DND-41 (cell line): ENCODE data around the gene PACRG.

Source experiments
- ATAC-seq: fragments of 200-7000 bp; cut with Tn5 transposase; 3 replicates; pipeline ENCODE4 v1.9.1; 2021; ENCODE audit warnings: low read depth; ENCODE audit not compliant: insufficient read depth
- DNase-seq: peaks from one replicate; pipeline ENCODE4 v3.0.0-alpha.2; 2020
- H2AFZ ChIP-seq: 2 replicates; pipeline ENCODE4 v1.6.0; 2012; ENCODE audit warnings: low read depth, low read length
- H3K27ac ChIP-seq: 2 replicates; pipeline ENCODE4 v1.5.1; 2012; ENCODE audit warnings: low read length, inconsistent platforms
- H3K27me3 ChIP-seq: fragments of 200-600 bp; sonication (generic); 2 replicates; pipeline ENCODE4 v1.6.0; 2012; ENCODE audit warnings: low read length, mild to moderate bottlenecking, inconsistent platforms; ENCODE audit not compliant: insufficient read depth, poor library complexity
- H3K36me3 ChIP-seq: 2 replicates; pipeline ENCODE4 v1.5.1; 2012; ENCODE audit warnings: low read length, inconsistent platforms; ENCODE audit not compliant: insufficient read depth
- H3K4me1 ChIP-seq: 2 replicates; pipeline ENCODE4 v1.5.1; 2012; ENCODE audit warnings: mild to moderate bottlenecking, low read length; ENCODE audit not compliant: insufficient read depth
- H3K4me2 ChIP-seq: 2 replicates; pipeline ENCODE4 v1.6.0; 2012; ENCODE audit warnings: mild to moderate bottlenecking, moderate library complexity, low read length, inconsistent platforms; ENCODE audit not compliant: insufficient read depth
- H3K4me3 ChIP-seq, 2 experiments: fragments of 200-600 bp in 1 of 2; shearing (Covaris generic) in 1 of 2; 2 replicates each; pipeline ENCODE4 v1.5.1; 2012 to 2016; ENCODE audit warnings: inconsistent platforms in 2 of 2, low read length in 2 of 2, mild to moderate bottlenecking in 2 of 2, low read depth in 1 of 2, moderate library complexity in 1 of 2
- H3K79me2 ChIP-seq: 2 replicates; pipeline ENCODE4 v1.6.0; 2012; ENCODE audit warnings: low read length, inconsistent platforms; ENCODE audit not compliant: insufficient read depth
- H3K9ac ChIP-seq: 2 replicates; pipeline ENCODE4 v1.6.0; 2012; ENCODE audit warnings: low read depth, mild to moderate bottlenecking, inconsistent platforms, low read length, moderate library complexity
- H3K9me3 ChIP-seq: 2 replicates; pipeline ENCODE4 v1.5.1; 2012; ENCODE audit warnings: low read length, moderate library complexity, mild to moderate bottlenecking, inconsistent platforms; ENCODE audit not compliant: insufficient read depth, severe bottlenecking
- H4K20me1 ChIP-seq: 2 replicates; pipeline ENCODE4 v1.6.0; 2012; ENCODE audit warnings: low read length; ENCODE audit not compliant: insufficient read depth
- CTCF ChIP-seq: IDR thresholded peaks from 2 replicates; pipeline ENCODE4 v1.5.1; 2012; ENCODE audit warnings: borderline replicate concordance, low read length, moderate library complexity, mild to moderate bottlenecking; ENCODE audit not compliant: poor library complexity, severe bottlenecking; ENCODE audit errors: extremely low read depth
- EZH2 ChIP-seq: IDR thresholded peaks from 3 replicates; pipeline ENCODE4 v1.6.1; 2012; ENCODE audit warnings: borderline replicate concordance, low read depth, mild to moderate bottlenecking, moderate library complexity, low read length, inconsistent platforms; ENCODE audit not compliant: severe bottlenecking

The PACRG gene

GRCh38 chr6:162750776-162751175, 23.0 kb downstream of the PACRG start:
- Histone ChIP-seq H3K9ac (no peak overlapping the region), H3K9me3 (no peaks in the 10 kb centered on the region), H3K36me3 (no peaks in the 10 kb centered on the region), H3K79me2 (no peaks in the 10 kb centered on the region), H3K4me2 (no peak overlapping the region), H3K4me3 (no peak overlapping the region), H3K27ac (no peak overlapping the region), H2AFZ (no peak overlapping the region), H3K27me3 (no peaks in the 10 kb centered on the region), H4K20me1 (no peaks in the 10 kb centered on the region), H3K4me1 (no peaks in the 10 kb centered on the region)
- DNase-seq, result no peak
- ATAC-seq, result no peak
- TF ChIP-seq EZH2 (no peak), CTCF (no peak)

- Histone ChIP-seq H3K4me1 (no peaks in the 10 kb centered on the region), H3K4me2 (no peak overlapping the region), H3K4me3 (no peak overlapping the region), H3K79me2 (no peaks in the 10 kb centered on the region), H3K9ac (no peak overlapping the region), H3K36me3 (no peaks in the 10 kb centered on the region), H3K27me3 (no peaks in the 10 kb centered on the region), H4K20me1 (no peaks in the 10 kb centered on the region), H3K27ac (no peak overlapping the region), H3K9me3 (no peaks in the 10 kb centered on the region), H2AFZ (no peak overlapping the region)
- DNase-seq (no peak), ATAC-seq (no peak)
- TF ChIP-seq EZH2, result no peak
- TF ChIP-seq CTCF, result no peak
Measured at GRCh38 chr6:162751211-162751859, 23.6 kb downstream of the PACRG start.

- no peak overlapping the region for H2AFZ ChIP-seq
- H3K9ac ChIP-seq, result no peak overlapping the region
- H3K4me1 ChIP-seq, result no peaks in the 10 kb centered on the region
- H4K20me1 ChIP-seq, result no peaks in the 10 kb centered on the region
- no peak overlapping the region for H3K27ac ChIP-seq
- H3K79me2 ChIP-seq, result no peaks in the 10 kb centered on the region
- H3K4me3 ChIP-seq, result no peak overlapping the region
- H3K4me2 ChIP-seq, result no peak overlapping the region
- no peak for TF ChIP-seq CTCF
- TF ChIP-seq EZH2, result no peak
- peaks cover 3% of the 10 kb centered on the region for H3K9me3 ChIP-seq
- DNase-seq, result no peak
- H3K36me3 ChIP-seq, result no peaks in the 10 kb centered on the region
- H3K27me3 ChIP-seq, result no peaks in the 10 kb centered on the region
- ATAC-seq, result no peak
Measured at GRCh38 chr6:162753775-162754174, 26.0 kb downstream of the PACRG start.

- Histone ChIP-seq H3K9ac (no peak overlapping the region), H3K27me3 (no peaks in the 10 kb centered on the region), H2AFZ (no peak overlapping the region), H3K4me1 (no peaks in the 10 kb centered on the region), H3K9me3 (no peaks in the 10 kb centered on the region), H3K4me2 (no peak overlapping the region), H3K79me2 (no peaks in the 10 kb centered on the region), H3K36me3 (no peaks in the 10 kb centered on the region), H3K4me3 (no peak overlapping the region), H3K27ac (no peak overlapping the region), H4K20me1 (no peaks in the 10 kb centered on the region)
- ATAC-seq (no peak), DNase-seq (no peak)
- no peak for TF ChIP-seq CTCF
Measured at GRCh38 chr6:162770136-162770535, 42.4 kb downstream of the PACRG start.
